NCI-H2227 (cell line): ENCODE measurements around the gene TMEM269.
"Not testable (repeated sequence)": the region's sequence is repeated elsewhere in the genome, so short reads cannot be mapped to it uniquely, and the experiment has no call there.

ENCODE experiments used
- DNase-seq: peaks from one replicate; lab custom pipeline; 2025; ENCODE audit not compliant: unreplicated experiment; lab: John Stamatoyannopoulos, UW

The TMEM269 gene

DNA sequence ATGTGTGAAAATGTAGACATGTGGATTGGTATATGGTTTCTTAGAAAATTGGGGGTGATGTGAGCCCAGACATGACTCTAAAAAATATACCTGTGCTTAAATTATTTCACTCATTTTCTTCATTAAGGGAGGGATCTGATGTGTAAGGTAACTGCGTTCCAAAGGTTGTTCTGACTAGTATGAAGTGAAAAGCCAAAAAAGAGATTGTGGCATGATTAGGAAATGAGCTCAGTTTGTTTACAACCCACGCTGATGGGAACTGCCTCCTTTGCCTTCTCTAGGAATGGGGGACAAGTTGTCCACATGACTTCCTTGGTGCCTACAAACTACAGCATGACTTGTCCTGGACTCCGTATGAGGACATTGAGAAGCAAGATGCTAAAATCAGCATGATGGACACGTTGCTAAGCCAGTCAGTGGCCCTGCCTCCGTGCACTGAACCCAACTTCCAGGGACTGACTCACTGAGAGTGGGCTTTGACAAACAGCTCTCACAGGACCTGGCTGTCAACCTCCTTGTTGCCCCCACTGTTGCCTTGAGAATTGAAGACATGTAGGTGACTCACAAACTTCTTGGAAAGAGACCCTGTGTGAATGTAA lies 9.8 kb upstream of the TMEM269 start:
- DNase-seq, result no peak

GRCh38 chr1:42776502-42776901 lies 8.3 kb upstream of the TMEM269 start:
- DNase-seq, result no peak

DNA sequence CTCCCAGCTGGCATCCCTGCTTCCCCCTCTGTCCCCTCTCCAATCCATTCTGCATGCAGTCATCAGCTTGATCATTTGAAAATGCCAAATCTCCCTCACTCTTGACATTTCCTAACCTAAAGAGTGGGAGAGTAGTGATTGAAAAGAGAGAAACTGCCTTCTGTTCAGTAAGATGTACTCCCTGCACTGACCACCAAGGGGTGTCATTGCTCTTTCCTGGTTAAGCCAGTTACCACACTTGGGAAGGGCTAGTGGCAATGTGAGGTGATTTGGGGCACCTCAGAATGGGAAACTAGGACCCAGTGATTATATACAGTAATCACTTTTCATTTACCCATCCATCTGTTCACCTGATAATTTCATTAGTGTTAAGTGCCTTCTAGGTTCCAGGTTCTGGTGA lies 6.9 kb upstream of the TMEM269 start:
- DNase-seq, result peak; percentile 50

DNA sequence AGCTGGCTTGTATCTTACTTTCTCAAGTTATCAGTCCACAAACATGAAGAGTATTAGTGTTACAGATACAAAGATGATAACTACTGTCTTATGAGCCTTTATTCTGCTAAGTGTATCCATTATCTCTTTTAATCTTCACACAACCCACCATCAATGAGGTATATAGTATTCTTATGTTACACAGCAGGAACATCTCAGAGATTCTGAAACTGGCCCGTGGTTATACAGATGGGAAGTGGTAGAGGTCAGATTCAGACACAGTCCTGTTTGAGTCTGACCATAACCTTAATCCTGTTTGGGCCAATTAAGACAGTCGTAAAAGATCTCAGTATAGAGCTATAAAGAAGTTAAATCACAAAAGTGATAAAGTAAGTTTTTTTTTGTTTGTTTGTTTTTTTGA lies 5.1 kb upstream of the TMEM269 start:
- no peak for DNase-seq

DNA sequence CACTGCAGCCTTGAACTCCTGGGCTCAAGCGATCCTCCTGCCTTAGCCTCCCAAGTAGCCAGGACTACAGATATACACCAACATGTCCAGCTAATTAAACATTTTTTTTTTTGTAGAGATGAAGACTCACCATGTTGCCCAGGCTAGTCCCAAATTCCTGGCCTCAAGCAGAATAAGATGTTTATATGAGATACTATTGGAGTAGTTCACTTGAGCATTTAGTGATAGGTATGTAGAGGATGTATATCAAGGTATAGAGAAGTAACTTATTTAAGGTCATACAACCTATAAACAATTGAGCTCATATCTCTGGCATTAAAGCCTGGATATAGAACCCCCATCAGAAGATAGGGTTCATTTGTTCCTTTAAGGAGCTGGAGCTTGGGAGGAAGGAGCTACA lies 4.6 kb upstream of the TMEM269 start:
- DNase-seq, result no peak

DNA sequence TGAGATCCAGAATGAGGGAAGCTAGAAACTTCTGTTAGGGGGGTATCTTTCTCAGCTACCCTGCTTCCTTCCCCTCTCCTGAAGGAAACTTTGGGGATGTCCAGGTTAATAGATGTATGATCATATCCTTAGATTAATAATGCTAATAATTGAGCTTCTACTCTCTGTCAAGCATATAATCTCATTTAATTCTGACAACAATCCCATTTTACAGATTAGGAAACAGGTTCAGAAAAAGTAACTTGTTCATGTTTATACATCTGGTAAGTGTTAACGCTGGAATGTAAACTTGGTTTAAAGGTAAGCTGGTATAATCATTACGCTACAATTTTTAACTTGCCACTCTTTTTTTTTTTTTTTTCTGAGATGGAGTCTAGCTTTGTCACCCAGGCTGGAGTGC lies 1.7 kb upstream of the TMEM269 start:
- no peak for DNase-seq

- DNase-seq, result no peak
These were observed 245 bp upstream of the TMEM269 start for GRCh38 chr1:42784547-42784945.

DNA sequence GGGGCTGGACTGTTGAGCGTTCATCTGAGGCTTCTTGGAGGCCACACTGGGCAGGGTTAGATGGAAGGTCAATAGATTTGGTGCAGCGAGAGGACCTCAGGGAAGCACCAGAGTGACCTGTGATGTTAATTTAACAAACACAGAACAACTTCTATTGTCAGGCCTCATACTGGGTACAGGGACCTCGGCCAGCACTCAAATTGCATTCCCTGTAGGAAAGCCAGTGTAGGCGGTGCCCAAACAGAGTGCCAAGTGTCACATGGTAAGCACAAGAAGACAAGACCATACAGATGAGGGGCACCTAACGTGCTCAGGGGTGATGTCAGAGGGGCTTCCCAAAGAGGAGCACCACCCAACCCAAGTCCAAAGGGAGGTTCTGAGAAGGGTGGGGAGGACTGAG lies 1.3 kb downstream of the TMEM269 start:
- no peak for DNase-seq

- DNase-seq, result no peak
These were observed 3.2 kb downstream of the TMEM269 start for GRCh38 chr1:42788021-42788420.

DNA sequence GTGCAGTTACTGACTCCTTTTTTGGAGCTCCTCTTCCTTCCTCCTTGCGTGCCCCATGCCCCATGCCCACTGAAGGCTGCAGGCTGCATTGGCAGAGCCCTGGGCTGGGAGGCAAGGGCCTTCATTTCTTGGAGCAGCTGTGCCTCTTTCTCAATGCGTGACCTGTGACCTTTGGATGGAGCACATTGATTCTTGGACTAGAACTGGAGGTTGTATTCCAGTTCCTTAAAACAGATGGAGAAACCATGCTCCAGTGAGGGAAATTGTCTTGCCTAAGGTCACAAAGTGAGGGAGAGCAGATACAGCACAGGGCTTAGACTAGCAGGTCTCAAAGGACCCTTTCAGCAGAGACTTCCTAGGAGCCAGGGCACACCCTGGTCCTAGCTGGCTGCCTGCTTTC lies 9.0 kb downstream of the TMEM269 start:
- no peak for DNase-seq

- no peak for DNase-seq
These were observed 12.6 kb downstream of the TMEM269 start for GRCh38 chr1:42797414-42797813.

- DNase-seq, result no peak
These were observed 13.2 kb downstream of the TMEM269 start for GRCh38 chr1:42797979-42798378.

GRCh38 chr1:42801832-42802473 lies 17.2 kb downstream of the TMEM269 start:
- no peak for DNase-seq

- no peak for DNase-seq
These were observed 21.4 kb downstream of the TMEM269 start for GRCh38 chr1:42806171-42806570.

DNA sequence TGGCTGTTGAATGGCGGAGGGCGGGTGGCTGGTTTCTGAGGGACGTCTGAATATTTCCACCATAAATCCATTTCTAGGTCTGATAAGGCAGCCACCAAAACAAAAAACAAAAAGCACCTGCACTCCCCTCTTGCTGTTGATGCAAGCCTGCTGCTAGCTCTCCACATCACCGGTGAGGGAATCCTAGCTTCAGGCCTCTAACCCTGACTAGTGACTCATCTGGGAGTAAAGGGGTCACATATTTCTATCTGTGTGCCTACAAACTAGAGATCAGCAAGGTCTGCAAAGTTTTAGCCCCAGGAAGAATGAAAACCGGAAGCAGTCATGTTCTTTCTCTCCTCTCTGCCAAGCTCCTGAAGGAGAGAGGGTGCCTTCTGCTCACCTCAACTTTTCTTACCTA lies 21.8 kb downstream of the TMEM269 start:
- no peak for DNase-seq

DNA sequence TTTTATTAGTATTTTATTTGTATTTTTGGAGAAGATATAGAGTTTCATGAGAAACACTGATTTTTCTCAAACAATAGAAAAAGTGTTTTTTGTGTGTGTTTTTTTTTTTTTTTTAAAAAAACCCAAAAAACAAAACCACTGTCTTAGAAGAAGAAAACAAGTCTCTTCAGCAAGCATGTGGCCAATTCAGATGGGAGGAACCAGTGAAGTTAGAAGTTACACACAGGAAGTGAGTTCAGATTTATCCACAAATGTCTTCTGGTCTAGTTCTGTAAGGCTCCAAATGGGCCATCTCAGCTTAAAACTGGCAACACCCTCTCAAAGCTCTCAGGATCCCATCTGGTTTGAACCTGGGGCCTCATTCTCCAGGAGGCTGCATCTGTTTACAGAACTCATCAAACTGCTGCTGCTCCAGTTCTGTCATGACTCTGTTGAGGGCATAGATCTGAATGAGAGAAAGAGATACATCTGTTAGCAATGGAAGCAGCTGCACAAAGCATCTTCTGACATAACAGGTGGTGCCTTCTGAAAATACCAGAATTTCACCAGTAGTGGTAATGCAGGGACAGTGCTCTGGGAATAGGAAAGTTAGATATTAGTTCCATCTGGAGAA lies 22.4 kb downstream of the TMEM269 start:
- no peak for DNase-seq

DNA sequence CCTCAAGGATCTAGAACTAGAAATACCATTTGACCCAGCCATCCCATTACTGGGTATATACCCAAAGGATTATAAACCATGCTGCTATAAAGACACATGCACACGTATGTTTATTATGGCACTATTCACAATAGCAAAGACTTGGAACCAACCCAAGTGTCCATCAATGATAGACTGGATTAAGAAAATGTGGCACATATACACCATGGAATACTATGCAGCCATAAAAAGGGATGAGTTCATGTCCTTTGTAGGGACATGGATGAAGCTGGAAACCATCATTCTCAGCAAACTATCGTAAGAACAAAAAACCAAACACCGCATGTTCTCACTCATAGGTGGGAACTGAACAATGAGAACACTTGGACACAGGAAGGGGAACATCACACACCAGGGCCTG lies 30.0 kb downstream of the TMEM269 start:
- DNase-seq, result not testable (repeated sequence)

- no peak for DNase-seq
These were observed 31.3 kb downstream of the TMEM269 start for GRCh38 chr1:42815941-42816584.

DNA sequence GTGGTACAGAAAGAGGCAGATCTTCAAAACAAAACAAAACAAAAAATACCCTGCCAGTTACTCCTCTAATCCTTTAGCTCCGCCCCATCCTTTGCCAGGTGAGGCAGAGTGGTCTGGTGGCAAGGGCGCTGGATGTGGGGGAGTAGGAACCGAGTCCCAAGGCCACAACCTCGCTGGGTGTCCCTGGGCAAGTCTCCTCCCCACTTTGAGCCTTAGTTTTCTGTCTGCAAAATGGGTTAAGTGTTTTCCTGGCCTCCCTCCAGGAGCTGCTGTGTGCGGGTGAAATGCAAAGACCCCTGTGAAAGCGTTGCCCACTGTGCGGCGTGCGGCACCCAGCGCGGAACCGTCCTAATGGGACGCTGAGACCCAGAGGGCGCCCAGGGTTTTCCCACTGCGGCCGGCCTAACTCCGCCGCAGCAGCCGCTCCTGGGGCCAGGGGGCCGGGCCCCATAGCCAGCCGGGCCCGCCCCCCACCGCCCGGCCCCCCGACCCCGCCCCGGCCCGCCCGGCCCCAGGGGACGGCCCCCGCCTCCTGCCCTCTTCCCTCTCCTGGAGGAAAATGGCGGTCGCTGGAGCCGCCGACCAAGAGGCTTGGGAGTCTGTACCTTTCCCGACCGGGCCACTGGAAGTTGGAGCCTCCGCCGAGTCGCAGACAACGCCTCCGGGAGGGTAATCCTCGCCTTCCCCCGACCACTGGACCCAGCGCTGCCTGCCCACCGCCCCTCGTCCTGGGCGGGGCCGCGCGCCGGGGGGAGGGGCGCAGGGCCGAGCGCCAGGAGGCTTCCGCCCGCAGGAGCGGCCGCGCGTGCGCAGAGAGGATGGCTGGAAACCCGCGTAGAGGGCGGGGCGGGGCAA lies 32.0 kb downstream of the TMEM269 start, which contains the start of the genes ERMAP and SVBP:
Gene ERMAP (plus strand): TSS at position 538 of the 855 bp plus-strand sequence. CDS start 13,327 bp downstream, outside the sequence.
Gene SVBP (minus strand): TSS at position 813 of the 855 bp plus-strand sequence. CDS start 853 bp downstream, outside the sequence.
- DNase-seq, result peak; percentile 95

- DNase-seq, result no peak
These were observed 32.6 kb downstream of the TMEM269 start for GRCh38 chr1:42817440-42817767.

GRCh38 chr1:42817976-42818375 lies 33.2 kb downstream of the TMEM269 start:
- no peak for DNase-seq
